Neural cell (in vitro differentiated cells): ENCODE data around the gene COA7. TPM values are rescaled to one million over a fixed set of nuclear protein-coding genes. Genes with fewer than 3 reads are reported as not detected.

Source experiments
- H2AFZ ChIP-seq: fragments of 200-600, 300-800 bp; sonication (generic), shearing (Covaris generic); 2 replicates; pipeline ENCODE4 v1.6.0; 2014; ENCODE audit warnings: low read depth, mild to moderate bottlenecking, antibody characterized with exemption, low read length, moderate library complexity
- H3F3A ChIP-seq: fragments of 200-600 bp; shearing (Covaris generic); 2 replicates; pipeline ENCODE4 v1.6.1; 2016; ENCODE audit warnings: mild to moderate bottlenecking, moderate library complexity, mixed read lengths, antibody characterized with exemption, low read length; ENCODE audit not compliant: insufficient read depth, poor library complexity, severe bottlenecking
- H3K27ac ChIP-seq: fragments of 200-600, 300-800 bp; sonication (generic), shearing (Covaris generic); 2 replicates; pipeline ENCODE4 v1.5.1; 2014; ENCODE audit warnings: mild to moderate bottlenecking, low read length, moderate library complexity
- H3K27me3 ChIP-seq: fragments of 300-800, 200-600 bp; sonication (generic), shearing (Covaris generic); 2 replicates; pipeline ENCODE4 v1.6.0; 2014; ENCODE audit warnings: mild to moderate bottlenecking, low read depth, low read length, moderate library complexity; ENCODE audit not compliant: insufficient read depth
- H3K36me3 ChIP-seq: fragments of 300-800, 200-600 bp; sonication (generic), shearing (Covaris generic); 2 replicates; pipeline ENCODE4 v1.5.1; 2014; ENCODE audit warnings: mild to moderate bottlenecking, antibody characterized with exemption, low read length, moderate library complexity; ENCODE audit not compliant: insufficient read depth
- H3K4me2 ChIP-seq: fragments of 300-800, 200-600 bp; sonication (generic), shearing (Covaris generic); 2 replicates; pipeline ENCODE4 v1.6.0; 2014; ENCODE audit warnings: mild to moderate bottlenecking, low read length
- H3K4me3 ChIP-seq: fragments of 300-800, 200-600 bp; sonication (generic), shearing (Covaris generic); 2 replicates; pipeline ENCODE4 v1.5.1; 2014; ENCODE audit warnings: mild to moderate bottlenecking, low read length, moderate library complexity
- H3K79me2 ChIP-seq: fragments of 200-600 bp; shearing (Covaris generic); replicated peaks from 2 replicates; pipeline ENCODE4 v1.6.0; 2014; ENCODE audit warnings: mild to moderate bottlenecking, low read length, moderate library complexity; ENCODE audit not compliant: insufficient read depth
- H3K9ac ChIP-seq: fragments of 300-800, 200-600 bp; sonication (generic), shearing (Covaris generic); 2 replicates; pipeline ENCODE4 v1.6.1; 2016; ENCODE audit warnings: mild to moderate bottlenecking, low read length, mixed read lengths
- H3K9me2 ChIP-seq: fragments of 200-600 bp; shearing (Covaris generic); 2 replicates; pipeline ENCODE4 v1.6.1; 2016; ENCODE audit warnings: mild to moderate bottlenecking, low read length, mixed read lengths; ENCODE audit not compliant: insufficient read depth
- H3K9me3 ChIP-seq: fragments of 200-600, 300-800 bp; sonication (generic), shearing (Covaris generic); 2 replicates; pipeline ENCODE4 v1.6.1; 2016; ENCODE audit warnings: mild to moderate bottlenecking, mixed run types, low read length, moderate library complexity, mixed read lengths
- H4K20me1 ChIP-seq: fragments of 200-600 bp; shearing (Covaris generic); 2 replicates; pipeline ENCODE4 v1.6.1; 2016; ENCODE audit warnings: mild to moderate bottlenecking, mixed run types; ENCODE audit not compliant: insufficient read depth
- CTCF ChIP-seq: fragments of 450-650 bp; IDR thresholded peaks from 2 replicates; pipeline ENCODE4 v1.5.1; 2014; ENCODE audit warnings: antibody characterized with exemption, mild to moderate bottlenecking, moderate library complexity; ENCODE audit not compliant: poor library complexity, severe bottlenecking
- EP300 ChIP-seq: fragments of 450-650 bp; conservative IDR thresholded peaks from 2 replicates; pipeline ENCODE4 v1.6.1; 2014; ENCODE audit warnings: antibody characterized with exemption, mild to moderate bottlenecking, moderate library complexity; ENCODE audit not compliant: poor library complexity, severe bottlenecking
- EZH2 ChIP-seq: fragments of 200-600, 300-800 bp; shearing (Covaris generic), sonication (generic); IDR thresholded peaks from 2 replicates; pipeline ENCODE4 v1.6.1; 2014; ENCODE audit warnings: antibody characterized with exemption, low read length, borderline replicate concordance, mild to moderate bottlenecking; ENCODE audit not compliant: insufficient read depth, poor library complexity, severe bottlenecking
- MXI1 ChIP-seq: fragments of 450-650 bp; conservative IDR thresholded peaks from 2 replicates; pipeline ENCODE4 v1.6.1; 2014; ENCODE audit warnings: antibody characterized with exemption, mild to moderate bottlenecking; ENCODE audit not compliant: poor library complexity, severe bottlenecking
- POLR2AphosphoS5 ChIP-seq: IDR thresholded peaks from 2 replicates; pipeline ENCODE4 v1.6.1; 2012
- RAD21 ChIP-seq: fragments of 450-650 bp; conservative IDR thresholded peaks from 2 replicates; pipeline ENCODE4 v1.6.1; 2014; ENCODE audit warnings: antibody characterized with exemption, mild to moderate bottlenecking, moderate library complexity
- REST ChIP-seq: IDR thresholded peaks from 2 replicates; pipeline ENCODE4 v1.6.1; 2012; ENCODE audit warnings: borderline replicate concordance
- SMC3 ChIP-seq: fragments of 450-650 bp; conservative IDR thresholded peaks from 2 replicates; pipeline ENCODE4 v1.6.1; 2014; ENCODE audit warnings: antibody characterized with exemption, mild to moderate bottlenecking, moderate library complexity; ENCODE audit not compliant: poor library complexity
- TAF1 ChIP-seq: IDR thresholded peaks from 2 replicates; pipeline ENCODE4 v1.6.1; 2012; ENCODE audit warnings: low read depth
- polyA minus RNA-seq: library from RNA; depleted of rRNA, polyadenylated mRNA; stranded (reverse); fragments of >200 nt; gene quantifications from 2 replicates; pipeline ENCODE4 v1.2.3, GENCODE V29; 2014
- polyA plus RNA-seq: library from polyadenylated mRNA; depleted of rRNA; stranded (reverse); fragments of >200 nt; gene quantifications from 2 replicates; pipeline ENCODE4 v1.2.3, GENCODE V29; 2014

Gene COA7
- polyA plus RNA-seq (10.3 and 11.6 TPM in 2 replicates), polyA minus RNA-seq (19.7 and 21.3 TPM in 2 replicates)

DNA sequence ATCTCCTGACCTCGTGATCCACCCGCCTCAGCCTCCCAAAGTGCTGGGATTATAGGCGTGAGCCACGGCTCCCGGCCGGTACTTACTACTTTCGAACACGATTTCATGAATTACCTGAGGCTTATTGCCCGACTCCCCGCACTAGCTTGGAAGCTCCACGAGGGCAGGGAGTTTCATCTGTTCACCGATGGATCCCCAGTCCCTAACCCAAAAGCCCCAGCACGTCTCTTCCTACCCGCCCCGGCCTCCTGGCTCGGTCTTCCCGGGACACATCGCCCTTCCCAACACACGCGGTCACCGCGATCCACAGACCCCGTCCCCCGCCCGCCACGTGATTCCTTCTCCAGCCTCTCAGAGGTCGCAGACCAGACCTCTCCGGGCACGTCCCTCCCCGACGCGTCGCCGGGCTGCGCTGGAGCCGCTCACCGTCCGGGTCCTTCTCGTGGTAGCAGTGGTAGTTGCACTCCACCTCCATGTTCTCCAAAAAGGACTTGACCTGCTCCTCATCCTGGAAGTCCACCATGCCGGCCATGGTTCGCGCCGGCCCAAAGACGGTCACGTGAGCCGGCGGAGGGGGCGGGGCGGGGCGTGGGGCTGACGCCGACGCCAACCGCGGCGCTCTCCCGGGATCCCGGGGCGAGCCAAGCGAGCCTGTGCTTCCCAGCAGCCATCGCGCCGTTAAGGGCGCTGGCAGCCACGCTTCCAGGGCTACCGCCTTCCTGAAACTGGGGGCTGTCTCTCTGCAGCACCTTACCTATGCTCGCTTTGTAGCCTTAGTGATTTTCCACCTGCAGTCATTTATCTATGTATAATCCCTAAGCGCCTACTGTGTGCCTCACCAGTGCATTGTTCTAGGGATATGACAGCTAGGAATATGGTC, at the start of gene COA7:
TSS of gene COA7 (minus strand) at position 553 of the 880 bp plus-strand sequence. CDS start at position 532, 21 bp downstream.
- H3K4me3 ChIP-seq = peak within 1 kb of the TSS; percentile 93
- no peaks in the 10 kb centered on the region for H4K20me1 ChIP-seq
- H2AFZ ChIP-seq = peak within 1 kb of the TSS; percentile 98
- peak; percentile 20 for TF ChIP-seq SMC3
- TF ChIP-seq REST = peak; percentile 59
- no peak for TF ChIP-seq EZH2
- TF ChIP-seq RAD21 = peak; percentile 11
- TF ChIP-seq MXI1 = peak; percentile 74
- TF ChIP-seq POLR2AphosphoS5 = peak; percentile 85
- TF ChIP-seq CTCF = no peak
- no peak for TF ChIP-seq EP300
- TF ChIP-seq TAF1 = peak; percentile 36
- H3F3A ChIP-seq = no peaks in the 10 kb centered on the region
- no peaks in the 10 kb centered on the region for H3K27me3 ChIP-seq
- H3K9ac ChIP-seq = peak within 1 kb of the TSS; percentile 64
- peak within 1 kb of the TSS; percentile 76 for H3K27ac ChIP-seq
- no peaks in the 10 kb centered on the region for H3K9me2 ChIP-seq
- H3K9me3 ChIP-seq = no peaks in the 10 kb centered on the region
- no peaks in the 10 kb centered on the region for H3K36me3 ChIP-seq
- H3K79me2 ChIP-seq = no peaks in the 10 kb centered on the region
- H3K4me2 ChIP-seq = peak within 1 kb of the TSS; percentile 52

- Histone ChIP-seq H3K79me2 (peaks cover 38% of the 10 kb centered on the region), H4K20me1 (no peaks in the 10 kb centered on the region), H3K27ac (no peak overlapping the region), H3K27me3 (no peaks in the 10 kb centered on the region), H3K4me2 (no peak overlapping the region), H3F3A (no peaks in the 10 kb centered on the region), H3K9ac (no peak overlapping the region), H2AFZ (no peak overlapping the region), H3K9me3 (no peaks in the 10 kb centered on the region), H3K4me3 (no peak overlapping the region), H3K9me2 (no peaks in the 10 kb centered on the region), H3K36me3 (no peaks in the 10 kb centered on the region)
- TF ChIP-seq CTCF (no peak), POLR2AphosphoS5 (no peak), SMC3 (no peak), MXI1 (no peak), EP300 (no peak), RAD21 (no peak), EZH2 (no peak)
Observed at GRCh38 chr1:52747450-52747849, 49.3 kb upstream of the COA7 start.
